HEK293T (cell line): Measurements from ENCODE around the gene PRR4.

Source experiments
- ELF4 ChIP-seq: fragments of 450-650 bp; IDR thresholded peaks from 2 replicates; pipeline ENCODE4 v1.6.1; 2017; ENCODE audit warnings: antibody characterized with exemption
- FOXM1 ChIP-seq: fragments of 450-650 bp; IDR thresholded peaks from 2 replicates; pipeline ENCODE4 v1.6.1; 2017; ENCODE audit warnings: mild to moderate bottlenecking, borderline replicate concordance
- NFRKB ChIP-seq: fragments of 450-650 bp; IDR thresholded peaks from 2 replicates; pipeline ENCODE4 v1.6.1; 2016; ENCODE audit warnings: mild to moderate bottlenecking, moderate library complexity

DNA sequence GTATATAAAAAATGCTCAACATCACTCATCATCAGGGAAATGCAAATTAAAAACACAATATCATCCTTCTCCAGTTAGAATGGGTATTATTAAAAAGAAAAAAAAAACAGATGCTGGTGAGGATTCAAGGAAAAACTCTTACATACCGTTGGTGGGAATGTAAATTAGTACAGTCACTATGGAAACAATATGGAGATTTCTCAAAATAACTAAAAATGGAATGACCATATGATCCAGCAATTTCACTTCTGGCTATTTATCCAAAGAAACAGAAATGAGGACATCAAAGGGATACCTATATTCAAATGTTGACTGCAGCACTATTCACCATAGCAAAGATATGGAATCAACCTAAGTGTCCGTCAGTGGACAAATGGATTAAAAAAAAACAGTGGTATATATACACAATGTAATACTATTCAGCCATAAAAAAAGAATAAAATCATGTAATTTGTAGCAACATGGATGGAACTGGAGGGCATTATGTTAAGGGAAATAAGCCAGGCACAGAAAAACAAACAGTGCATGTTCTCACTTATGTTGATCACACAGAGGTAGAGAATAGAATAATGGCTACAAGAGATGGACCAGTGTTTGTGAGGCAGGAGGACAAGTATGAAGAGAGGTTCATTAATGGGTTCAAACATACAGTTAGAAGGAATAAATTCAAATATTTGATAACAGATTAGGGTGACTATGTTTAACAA is 14.4 kb upstream of the PRR4 start:
- no peak for TF ChIP-seq ELF4
- no peak for TF ChIP-seq NFRKB
- TF ChIP-seq FOXM1 = no peak
